22Rv1 (cell line): ENCODE data around the gene SYNPR.

Experiments used
- H3K27ac ChIP-seq: fragments of 450-650 bp; 2 replicates; pipeline ENCODE4 v1.5.1; 2017
- CTCF ChIP-seq: fragments of 450-650 bp; IDR thresholded peaks from 2 replicates; pipeline ENCODE4 v1.5.1; 2017; ENCODE audit warnings: mild to moderate bottlenecking
- ZFX ChIP-seq: fragments of 450-650 bp; IDR thresholded peaks from 2 replicates; pipeline ENCODE4 v1.6.1; 2017; ENCODE audit warnings: antibody characterized with exemption, borderline replicate concordance

SYNPR gene

GRCh38 chr3:63456901-63457300 is 178.8 kb downstream of the SYNPR start:
- TF ChIP-seq ZFX (no peak), CTCF (no peak)
- no peak overlapping the region for H3K27ac ChIP-seq

GRCh38 chr3:63458405-63458804 is 180.3 kb downstream of the SYNPR start:
- H3K27ac ChIP-seq, result no peak overlapping the region
- TF ChIP-seq ZFX (no peak), CTCF (no peak)

- no peak for TF ChIP-seq ZFX
- no peak for TF ChIP-seq CTCF
- H3K27ac ChIP-seq, result no peak overlapping the region
Measured at GRCh38 chr3:63462732-63463131, 184.6 kb downstream of the SYNPR start.

GRCh38 chr3:63467392-63467791 is 189.3 kb downstream of the SYNPR start:
- no peak overlapping the region for H3K27ac ChIP-seq
- TF ChIP-seq ZFX (no peak), CTCF (no peak)

GRCh38 chr3:63470745-63471144 is 192.6 kb downstream of the SYNPR start:
- no peak overlapping the region for H3K27ac ChIP-seq
- no peak for TF ChIP-seq ZFX
- TF ChIP-seq CTCF, result no peak

GRCh38 chr3:63471781-63472180 is 193.7 kb downstream of the SYNPR start:
- TF ChIP-seq ZFX (no peak), CTCF (no peak)
- no peak overlapping the region for H3K27ac ChIP-seq

- TF ChIP-seq CTCF (no peak), ZFX (no peak)
- no peak overlapping the region for H3K27ac ChIP-seq
Measured at GRCh38 chr3:63473641-63474166, 195.6 kb downstream of the SYNPR start.
